ENCODE data around the gene NEK7.

The NEK7 gene

GRCh38 chr1:198364471-198364870 lies 207.7 kb downstream of the NEK7 start:
- DNase-seq: no peak

- no peak for DNase-seq
These were observed 210.5 kb downstream of the NEK7 start for GRCh38 chr1:198367296-198367695.

DNA sequence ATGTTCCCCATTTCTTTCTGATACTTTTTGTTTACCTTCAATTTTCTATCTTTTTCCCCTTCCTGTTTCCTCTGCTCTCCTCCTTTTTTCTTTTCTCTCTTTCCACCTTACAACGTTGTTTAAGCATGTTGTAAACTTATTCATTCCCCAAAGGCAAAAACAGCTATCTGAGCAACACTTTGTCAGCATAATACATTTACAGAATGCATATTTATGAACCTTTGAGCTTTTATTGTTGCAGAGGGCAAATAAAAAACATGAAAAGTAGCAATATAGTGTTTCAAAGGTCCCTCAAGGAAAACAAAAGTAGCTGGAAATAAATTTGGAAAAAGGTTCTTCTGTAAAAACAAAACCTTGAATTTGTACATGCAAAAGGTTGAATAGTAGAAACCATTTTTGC lies 214.2 kb downstream of the NEK7 start:
- no peak for DNase-seq

All from midbrain (tissue), 1 donor.